SU-DHL-6 (cell line): ENCODE results near the gene ZNF132.

Source experiments
- H2AFZ ChIP-seq: fragments of 200-600 bp; sonication (generic); 2 replicates; pipeline ENCODE4 v1.6.1; 2014; ENCODE audit warnings: low read depth, mild to moderate bottlenecking, moderate library complexity, mixed read lengths, antibody characterized with exemption, low read length; ENCODE audit not compliant: severe bottlenecking
- H3F3A ChIP-seq: fragments of 200-600 bp; shearing (Covaris generic); 2 replicates; pipeline ENCODE4 v1.6.0; 2016; ENCODE audit warnings: antibody characterized with exemption, mild to moderate bottlenecking; ENCODE audit not compliant: insufficient read depth
- H3K27ac ChIP-seq: fragments of 200-600 bp; sonication (generic); 2 replicates; pipeline ENCODE4 v1.5.1; 2016; ENCODE audit warnings: low read depth, mild to moderate bottlenecking, low read length, moderate library complexity, mixed read lengths
- H3K27me3 ChIP-seq: fragments of 200-600 bp; sonication (generic), shearing (Covaris generic); 2 replicates; pipeline ENCODE4 v1.6.0; 2014; ENCODE audit warnings: mild to moderate bottlenecking, low read length
- H3K36me3 ChIP-seq: fragments of 200-600 bp; sonication (generic); 2 replicates; pipeline ENCODE4 v1.6.1; 2014; ENCODE audit warnings: mild to moderate bottlenecking, low read length, mixed read lengths
- H3K4me2 ChIP-seq: fragments of 300-600, 200-600 bp; shearing (Covaris generic), sonication (generic); 2 replicates; pipeline ENCODE4 v1.6.0; 2014; ENCODE audit warnings: low read length, low read depth, mild to moderate bottlenecking; ENCODE audit not compliant: poor library complexity, severe bottlenecking
- H3K4me3 ChIP-seq: fragments of 200-600 bp; sonication (generic); 2 replicates; pipeline ENCODE4 v1.5.1; 2014; ENCODE audit warnings: antibody characterized with exemption, low read length, mild to moderate bottlenecking, mixed read lengths; ENCODE audit not compliant: insufficient read depth, poor library complexity, severe bottlenecking
- H3K79me2 ChIP-seq: fragments of 200-600 bp; sonication (generic); 2 replicates; pipeline ENCODE4 v1.6.1; 2014; ENCODE audit warnings: mild to moderate bottlenecking, low read length, moderate library complexity; ENCODE audit not compliant: insufficient read depth
- H3K9ac ChIP-seq: fragments of 200-600 bp; sonication (generic); 2 replicates; pipeline ENCODE4 v1.7.0; 2014; ENCODE audit warnings: mild to moderate bottlenecking, low read length
- H3K9me2 ChIP-seq: fragments of 200-600 bp; sonication (generic); replicated peaks from 2 replicates; pipeline ENCODE4 v1.6.1; 2014; ENCODE audit warnings: low read length; ENCODE audit not compliant: insufficient read depth
- H3K9me3 ChIP-seq: fragments of 200-600 bp; sonication (generic); 2 replicates; pipeline ENCODE4 v1.6.1; 2014; ENCODE audit warnings: low read length, mixed read lengths; ENCODE audit not compliant: insufficient read depth
- H4K20me1 ChIP-seq: fragments of 200-600 bp; sonication (generic); 2 replicates; pipeline ENCODE4 v1.6.1; 2014; ENCODE audit warnings: low read depth, mild to moderate bottlenecking, antibody characterized with exemption, low read length, moderate library complexity, mixed read lengths
- CTCF ChIP-seq: fragments of 200-600 bp; sonication (generic); IDR thresholded peaks from one replicate; pipeline ENCODE4 v1.5.1; 2017; ENCODE audit warnings: antibody characterized with exemption, mild to moderate bottlenecking, low read length, moderate library complexity; ENCODE audit not compliant: insufficient read depth, poor library complexity, severe bottlenecking
- EZH2phosphoT487 ChIP-seq: fragments of 200-600 bp; sonication (generic), shearing (Covaris generic); conservative IDR thresholded peaks from 2 replicates; pipeline ENCODE4 v1.6.1; 2018; ENCODE audit warnings: mild to moderate bottlenecking, antibody characterized with exemption, low read length, moderate library complexity, mixed read lengths

The ZNF132 gene

GRCh38 chr19:58395220-58395978 lies 44.6 kb downstream of the ZNF132 start, which contains the start of gene RNF225:
TSS of gene RNF225 (plus strand) at chr19:58395656. CDS start at chr19:58396090, 434 bp downstream.
- TF ChIP-seq EZH2phosphoT487 (no peak), CTCF (no peak)
- H3K9me2 ChIP-seq, result no peaks in the 10 kb centered on the region
- peaks cover 18% of the 10 kb centered on the region; the same call in 1 of the 2 replicates for H4K20me1 ChIP-seq
- no peak within 1 kb of the TSS for H3K9ac ChIP-seq
- no peaks in the 10 kb centered on the region for H3K9me3 ChIP-seq
- H3K36me3 ChIP-seq, result peaks cover 11% of the 10 kb centered on the region; the same call in 1 of the 2 replicates
- H3K27me3 ChIP-seq, result no peaks in the 10 kb centered on the region
- no peak within 1 kb of the TSS for H2AFZ ChIP-seq
- no peak within 1 kb of the TSS for H3K4me2 ChIP-seq
- H3K4me3 ChIP-seq, result no peak within 1 kb of the TSS
- no peak within 1 kb of the TSS for H3K27ac ChIP-seq
- H3K79me2 ChIP-seq, result peaks cover 13% of the 10 kb centered on the region
- H3F3A ChIP-seq, result peaks cover 5% of the 10 kb centered on the region; the same call in 1 of the 2 replicates

- Histone ChIP-seq H4K20me1 (peaks cover 18% of the 10 kb centered on the region; the same call in 1 of the 2 replicates), H3K9me3 (no peaks in the 10 kb centered on the region), H3K4me3 (no peak overlapping the region), H3K9ac (no peak overlapping the region), H3K27ac (no peak overlapping the region), H3K27me3 (no peaks in the 10 kb centered on the region), H3F3A (peaks cover 5% of the 10 kb centered on the region; the same call in 1 of the 2 replicates), H3K9me2 (no peaks in the 10 kb centered on the region), H2AFZ (no peak overlapping the region), H3K79me2 (peaks cover 18% of the 10 kb centered on the region), H3K4me2 (no peak overlapping the region), H3K36me3 (peaks cover 11% of the 10 kb centered on the region; the same call in 1 of the 2 replicates)
- TF ChIP-seq EZH2phosphoT487, result no peak
Measured at GRCh38 chr19:58394821-58395219, 45.1 kb downstream of the ZNF132 start.

- Histone ChIP-seq H3K9ac (no peak overlapping the region), H4K20me1 (peaks cover 24% of the 10 kb centered on the region), H3K27ac (no peak overlapping the region), H2AFZ (no peak overlapping the region), H3K79me2 (peaks cover 27% of the 10 kb centered on the region), H3K36me3 (peaks cover 18% of the 10 kb centered on the region), H3K27me3 (no peaks in the 10 kb centered on the region), H3K9me2 (no peaks in the 10 kb centered on the region), H3K9me3 (no peaks in the 10 kb centered on the region), H3K4me2 (no peak overlapping the region), H3F3A (peaks cover 5% of the 10 kb centered on the region; the same call in 1 of the 2 replicates), H3K4me3 (no peak overlapping the region)
- TF ChIP-seq EZH2phosphoT487, result no peak
- TF ChIP-seq CTCF, result no peak
Measured at GRCh38 chr19:58393725-58394033, 46.3 kb downstream of the ZNF132 start.
